ENCODE measurements around the gene TRMT44.

TRMT44 gene, protein sequence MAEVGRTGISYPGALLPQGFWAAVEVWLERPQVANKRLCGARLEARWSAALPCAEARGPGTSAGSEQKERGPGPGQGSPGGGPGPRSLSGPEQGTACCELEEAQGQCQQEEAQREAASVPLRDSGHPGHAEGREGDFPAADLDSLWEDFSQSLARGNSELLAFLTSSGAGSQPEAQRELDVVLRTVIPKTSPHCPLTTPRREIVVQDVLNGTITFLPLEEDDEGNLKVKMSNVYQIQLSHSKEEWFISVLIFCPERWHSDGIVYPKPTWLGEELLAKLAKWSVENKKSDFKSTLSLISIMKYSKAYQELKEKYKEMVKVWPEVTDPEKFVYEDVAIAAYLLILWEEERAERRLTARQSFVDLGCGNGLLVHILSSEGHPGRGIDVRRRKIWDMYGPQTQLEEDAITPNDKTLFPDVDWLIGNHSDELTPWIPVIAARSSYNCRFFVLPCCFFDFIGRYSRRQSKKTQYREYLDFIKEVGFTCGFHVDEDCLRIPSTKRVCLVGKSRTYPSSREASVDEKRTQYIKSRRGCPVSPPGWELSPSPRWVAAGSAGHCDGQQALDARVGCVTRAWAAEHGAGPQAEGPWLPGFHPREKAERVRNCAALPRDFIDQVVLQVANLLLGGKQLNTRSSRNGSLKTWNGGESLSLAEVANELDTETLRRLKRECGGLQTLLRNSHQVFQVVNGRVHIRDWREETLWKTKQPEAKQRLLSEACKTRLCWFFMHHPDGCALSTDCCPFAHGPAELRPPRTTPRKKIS

DNA sequence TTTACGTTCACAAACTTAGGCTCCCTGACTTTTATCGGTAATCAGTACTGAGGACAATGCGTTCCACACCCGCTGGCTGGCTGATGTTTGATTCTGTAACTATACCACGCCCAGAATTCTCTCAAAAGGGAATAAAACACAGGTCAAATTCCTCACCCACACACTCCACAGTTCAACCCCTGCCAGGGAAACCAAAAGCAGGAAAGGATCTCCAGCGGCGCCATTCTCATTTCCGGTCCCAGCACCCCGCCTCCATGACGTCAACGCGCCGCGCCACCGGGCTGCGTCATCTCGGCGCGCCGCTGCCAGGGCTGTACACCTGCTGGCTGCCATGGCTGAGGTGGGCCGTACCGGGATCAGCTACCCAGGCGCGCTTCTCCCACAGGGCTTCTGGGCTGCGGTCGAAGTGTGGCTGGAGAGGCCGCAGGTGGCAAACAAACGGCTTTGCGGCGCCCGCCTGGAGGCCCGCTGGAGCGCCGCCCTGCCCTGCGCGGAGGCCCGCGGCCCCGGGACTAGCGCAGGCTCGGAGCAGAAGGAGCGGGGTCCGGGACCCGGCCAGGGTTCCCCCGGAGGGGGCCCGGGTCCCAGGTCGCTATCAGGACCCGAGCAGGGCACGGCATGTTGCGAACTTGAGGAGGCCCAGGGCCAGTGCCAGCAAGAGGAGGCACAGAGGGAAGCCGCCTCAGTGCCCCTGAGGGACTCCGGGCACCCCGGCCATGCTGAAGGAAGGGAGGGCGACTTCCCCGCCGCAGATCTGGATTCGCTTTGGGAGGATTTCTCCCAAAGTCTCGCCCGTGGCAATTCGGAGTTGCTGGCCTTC is at the start of gene TRMT44, which contains the start of gene ACOX3:
Gene TRMT44 (plus strand): TSS at position 286 of the 820 bp plus-strand sequence. CDS start 46 bp downstream, at position 332.
Gene ACOX3 (minus strand): TSS at position 232 of the 820 bp plus-strand sequence. CDS start 24,202 bp downstream, outside the sequence.
- peak; percentile 76 to 79 for DNase-seq (ENCODE audit: low read depth in 2 of 2)

DNA sequence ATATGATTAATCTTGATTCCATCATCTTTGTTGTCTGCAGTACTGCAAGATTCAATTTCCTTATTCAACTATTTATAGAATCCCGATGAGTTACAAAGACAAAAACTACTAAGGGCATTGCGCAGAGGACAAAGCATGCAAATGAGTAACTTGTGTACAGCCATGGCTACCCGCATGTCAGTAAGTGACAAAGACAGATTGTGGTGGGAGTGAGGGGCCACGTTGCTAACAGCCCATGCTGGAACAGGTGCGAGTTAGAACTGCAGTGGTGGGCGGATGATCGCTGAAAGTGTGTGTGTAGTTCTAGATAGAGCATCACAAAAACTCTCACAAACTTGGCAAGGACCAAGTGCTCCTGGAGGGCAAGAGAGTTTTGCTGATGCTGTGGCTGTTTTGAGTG is 49.5 kb upstream of the TRMT44 start:
- no peak for DNase-seq (ENCODE audit: low read depth in 2 of 2)

DNA sequence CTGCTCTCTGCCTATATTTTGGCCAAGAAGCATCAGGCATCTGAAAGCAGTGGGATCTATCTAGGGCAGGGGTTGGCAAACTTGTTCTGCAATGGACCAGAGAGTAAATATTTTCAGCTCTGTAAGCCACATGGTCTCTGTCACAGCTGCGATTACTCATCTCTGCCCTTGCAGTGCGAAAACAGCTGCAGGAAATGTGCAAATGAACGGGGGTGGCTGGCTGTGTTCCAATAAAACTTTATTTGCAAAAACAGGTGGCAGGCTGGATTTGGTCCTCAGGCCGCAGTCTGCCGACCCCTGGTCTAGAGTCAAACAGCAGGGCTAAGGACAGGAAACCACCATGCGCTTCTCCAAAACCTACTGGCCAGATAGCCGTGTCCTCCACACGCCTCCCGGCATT is 48.6 kb upstream of the TRMT44 start:
- no peak for DNase-seq (ENCODE audit: low read depth in 2 of 2)

- no peak for DNase-seq (ENCODE audit: low read depth in 2 of 2)
Measured at GRCh38 chr4:8392591-8393190, 47.9 kb upstream of the TRMT44 start.

- peak; percentile 64 to 68 for DNase-seq (ENCODE audit: low read depth in 2 of 2)
Measured at GRCh38 chr4:8393593-8394038, 47.0 kb upstream of the TRMT44 start.

- no peak for DNase-seq (ENCODE audit: low read depth in 2 of 2)
Measured at GRCh38 chr4:8394061-8394519, 46.5 kb upstream of the TRMT44 start.

DNA sequence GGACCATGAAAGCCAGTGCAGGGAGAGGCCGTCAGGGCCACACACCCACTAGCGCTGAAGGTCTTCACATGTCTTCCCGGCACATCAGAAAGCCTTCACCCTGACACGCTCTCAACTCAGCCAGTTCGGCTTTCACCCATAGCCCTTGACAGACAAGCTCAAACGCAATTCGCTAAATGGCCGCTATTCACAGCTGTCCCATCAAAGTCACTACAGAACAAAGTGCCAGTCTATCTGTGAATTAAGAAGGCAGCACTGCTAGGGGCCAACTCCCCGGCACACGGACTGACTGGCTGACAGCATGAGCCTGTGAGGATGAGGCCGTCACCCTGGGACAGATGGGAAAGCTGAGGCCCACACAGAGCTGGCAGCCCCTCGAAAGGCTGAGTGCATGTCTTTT is 45.8 kb upstream of the TRMT44 start:
- no peak for DNase-seq (ENCODE audit: low read depth in 2 of 2)

DNA sequence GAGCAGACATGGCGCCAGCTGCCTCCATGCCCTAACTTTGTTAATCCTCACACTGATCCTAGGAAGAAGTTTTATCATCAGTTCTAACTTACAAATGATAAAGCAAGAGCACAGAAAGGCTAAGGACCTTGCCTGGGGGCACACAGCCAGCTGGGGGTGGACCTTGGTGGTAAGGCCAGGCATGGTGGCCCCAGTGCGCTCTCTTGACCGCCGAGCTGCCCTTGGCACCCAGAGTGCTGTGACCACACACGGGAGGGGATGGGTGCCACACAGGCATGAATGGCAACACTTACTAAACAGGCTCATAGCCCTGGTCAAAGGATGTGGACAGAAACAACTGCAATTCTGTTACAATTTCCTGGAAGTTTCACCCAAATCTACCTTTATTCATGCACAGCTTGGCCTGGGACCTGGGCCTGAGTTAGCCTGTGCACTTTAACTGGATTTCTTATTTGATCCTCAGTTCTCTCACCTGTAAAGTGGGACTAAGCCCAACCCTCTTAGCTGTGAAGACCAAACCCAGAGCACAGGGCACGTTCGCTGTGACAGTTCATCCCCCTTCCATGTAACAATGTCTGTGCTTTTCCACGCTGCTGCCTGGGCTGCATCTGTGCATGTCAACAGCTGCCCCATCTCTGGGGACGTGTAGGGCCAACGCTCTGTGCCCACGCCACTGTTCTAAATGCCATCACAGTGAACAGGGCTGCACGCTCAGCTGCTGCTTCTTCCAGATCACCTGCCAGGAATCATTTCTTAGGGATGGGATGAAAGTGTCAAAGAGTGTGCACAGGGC is 44.9 kb upstream of the TRMT44 start:
- DNase-seq (ENCODE audit: low read depth in 2 of 2), result no peak

DNA sequence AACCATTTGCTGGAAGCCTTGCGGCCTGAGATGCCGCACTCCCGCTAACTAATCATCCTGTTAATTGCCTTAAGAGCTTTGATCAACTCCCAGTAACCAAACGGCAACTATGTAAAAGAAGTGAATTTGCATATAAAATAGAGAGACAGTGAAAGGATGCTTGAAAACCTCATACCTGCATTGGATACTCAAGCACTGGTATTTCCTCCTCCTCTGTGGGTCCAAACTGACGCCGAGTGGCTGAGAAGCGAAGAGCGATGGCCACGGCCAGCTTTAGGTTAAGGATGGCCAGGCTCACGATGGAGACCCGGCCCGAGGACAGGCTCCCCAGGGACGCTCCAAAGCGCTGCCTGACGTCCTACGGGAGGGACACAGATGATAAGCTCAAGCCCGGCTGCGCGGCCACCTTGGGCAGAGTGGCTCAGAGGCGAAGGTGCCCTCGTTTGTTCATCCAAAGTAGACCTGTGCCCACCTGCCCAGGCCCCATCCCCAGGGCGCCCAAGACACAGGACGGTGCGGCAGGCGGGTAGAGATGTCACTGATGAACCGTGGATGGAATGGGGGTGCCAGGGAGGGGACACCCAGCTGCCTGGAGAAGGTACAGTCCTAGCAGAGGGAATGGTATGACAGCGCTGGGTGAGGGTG is 43.7 kb upstream of the TRMT44 start:
- DNase-seq (ENCODE audit: low read depth in 2 of 2), result no peak

- no peak for DNase-seq (ENCODE audit: low read depth in 2 of 2)
Measured at GRCh38 chr4:8398347-8398746, 42.2 kb upstream of the TRMT44 start.

DNA sequence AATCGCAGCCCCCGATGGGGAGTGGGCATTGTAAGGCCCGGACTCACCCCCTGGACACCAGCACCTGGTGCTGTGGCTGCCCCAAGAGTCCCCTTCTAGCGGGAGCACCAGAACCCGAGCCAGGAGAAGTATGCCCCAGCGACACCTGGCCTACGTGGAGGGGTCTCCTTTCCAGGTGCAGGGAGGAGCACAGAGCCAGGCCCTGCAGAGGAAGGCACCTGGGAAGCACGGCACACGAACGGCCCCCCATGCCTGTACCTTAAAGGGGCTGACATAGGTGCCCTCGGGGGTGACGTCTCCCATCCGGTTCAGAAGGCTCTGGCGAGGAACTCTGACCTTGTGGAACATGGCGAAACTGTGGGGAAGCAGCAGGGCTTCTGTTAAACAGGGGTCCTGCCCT is 41.3 kb upstream of the TRMT44 start:
- DNase-seq (ENCODE audit: low read depth in 2 of 2), result no peak

DNA sequence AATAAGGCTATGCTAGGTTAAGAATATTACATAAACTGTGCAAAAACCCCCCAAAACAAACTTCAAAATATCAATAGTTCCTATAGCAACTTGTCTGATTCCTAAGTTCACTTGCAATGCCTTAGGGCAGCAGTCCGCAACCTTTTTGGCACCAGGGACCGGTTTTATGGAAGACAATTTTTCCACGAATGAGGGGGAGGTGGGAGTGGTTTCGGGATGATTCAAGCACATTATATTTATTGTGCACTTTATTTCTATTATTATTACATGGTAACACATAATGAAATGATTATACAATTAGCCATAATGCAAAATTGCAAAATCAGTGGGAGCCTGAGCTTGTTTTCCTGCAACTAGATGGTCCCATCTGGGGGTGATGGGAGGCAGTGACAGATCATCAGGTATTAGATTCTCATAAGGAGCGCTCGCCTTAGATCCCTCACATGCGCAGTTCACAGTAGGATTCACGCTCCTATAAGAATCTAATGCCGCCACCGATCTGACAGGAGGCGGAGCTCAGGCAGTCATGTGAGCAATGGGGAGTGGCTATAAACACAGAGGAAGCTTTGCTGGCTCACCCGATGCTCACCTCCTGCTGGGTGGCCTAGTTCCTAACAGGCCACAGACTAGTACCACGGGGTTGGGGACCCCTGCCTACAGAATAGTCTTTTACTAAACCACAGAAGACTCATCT is 39.8 kb upstream of the TRMT44 start:
- no peak for DNase-seq (ENCODE audit: low read depth in 2 of 2)

GRCh38 chr4:8401665-8402064 is 38.9 kb upstream of the TRMT44 start:
- no peak for DNase-seq (ENCODE audit: low read depth in 2 of 2)

- DNase-seq (ENCODE audit: low read depth in 2 of 2), result no peak
Measured at GRCh38 chr4:8402181-8402597, 38.4 kb upstream of the TRMT44 start.

DNA sequence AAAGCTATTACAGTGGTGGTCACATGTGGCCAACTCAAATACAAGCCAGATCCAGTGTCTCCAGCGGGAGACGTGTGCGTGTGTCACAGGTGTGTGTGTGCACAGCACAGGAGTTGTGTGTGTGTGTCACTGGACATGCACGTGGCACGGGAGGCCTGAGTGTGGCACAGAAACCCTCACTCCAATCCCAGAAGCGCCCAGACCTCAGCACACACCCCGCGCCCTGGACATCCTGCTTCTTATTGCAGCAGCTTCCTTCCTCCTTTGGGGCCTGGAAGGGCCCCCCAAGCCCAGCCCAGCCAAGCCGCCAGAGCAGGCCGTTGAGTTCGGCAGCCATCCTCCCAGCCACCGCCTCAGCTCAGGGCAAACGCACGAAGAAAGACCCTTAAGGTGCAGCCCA is 37.9 kb upstream of the TRMT44 start:
- DNase-seq (ENCODE audit: low read depth in 2 of 2), result no peak

- peak; percentile 51 to 52 for DNase-seq (ENCODE audit: low read depth in 2 of 2)
Measured at GRCh38 chr4:8403173-8403753, 37.3 kb upstream of the TRMT44 start.

- DNase-seq (ENCODE audit: low read depth in 2 of 2), result no peak
Measured at GRCh38 chr4:8403976-8404375, 36.6 kb upstream of the TRMT44 start.

- no peak for DNase-seq (ENCODE audit: low read depth in 2 of 2)
Measured at GRCh38 chr4:8404791-8405515, 35.6 kb upstream of the TRMT44 start.

Measured in fibroblast of skin of left quadriceps (primary cell).